ENCODE data around the gene ALPG.
A peak's percentile ranks its signal among the peaks of the same experiment; 100 is the strongest.
"Not testable (repeated sequence)": the region's sequence is repeated elsewhere in the genome, so short reads cannot be mapped to it uniquely, and the experiment has no call there.

Gene ALPG

DNA sequence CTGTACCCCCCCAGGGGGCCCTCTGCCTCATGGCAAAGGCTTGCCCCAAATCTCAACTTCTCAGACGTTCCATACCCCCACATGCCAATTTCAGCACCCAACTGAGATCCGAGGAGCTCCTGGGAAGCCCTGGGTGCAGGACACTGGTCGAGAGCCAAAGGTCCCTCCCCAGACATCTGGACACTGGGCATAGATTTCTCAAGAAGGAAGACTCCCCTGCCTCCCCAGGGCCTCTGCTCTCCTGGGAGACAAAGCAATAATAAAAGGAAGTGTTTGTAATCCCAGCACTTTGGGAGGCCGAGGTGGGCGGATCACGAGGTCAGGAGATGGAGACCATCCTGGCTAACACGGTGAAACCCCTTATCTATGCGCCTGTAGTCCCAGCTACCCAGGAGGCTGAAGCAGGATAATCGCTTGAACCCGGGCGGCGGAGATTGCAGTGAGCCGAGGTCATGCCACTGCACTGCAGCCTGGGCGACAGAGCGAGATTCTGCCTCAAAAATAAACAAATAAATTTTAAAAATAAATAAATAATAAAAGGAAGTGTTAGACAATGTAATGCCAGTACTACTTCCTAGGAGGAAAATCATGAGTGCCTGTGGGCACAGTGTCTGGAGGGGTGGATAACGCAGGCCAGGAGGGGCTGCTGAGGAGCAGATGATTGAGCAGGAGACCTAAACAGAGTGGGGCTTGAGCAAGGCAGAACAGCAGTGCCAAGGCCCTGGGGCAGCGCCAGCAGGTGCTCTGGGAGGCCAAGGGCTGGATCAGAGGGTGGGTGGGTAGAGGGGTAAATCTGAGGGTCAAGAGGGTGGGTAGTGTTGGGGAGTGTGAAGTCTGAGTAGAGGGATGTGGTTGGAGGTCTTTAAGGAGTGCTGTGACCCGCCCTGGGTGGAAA lies 24.1 kb upstream of the ALPG start:
- no peak for TF ChIP-seq POLR2AphosphoS5 (IDR thresholded peaks at IDR 0.05; ENCODE audit: borderline replicate concordance, low read depth, low read length)
- TF ChIP-seq EZH2 (IDR thresholded peaks at IDR 0.05): no peak
- no peak for TF ChIP-seq FOXP2 (optimal IDR thresholded peaks at IDR 0.05; ENCODE audit: control extremely low read depth, extremely low read length, insufficient read depth)
- no peak overlapping the region for H3K4me3 ChIP-seq
- no peaks in the 10 kb centered on the region for H3K36me3 ChIP-seq (ENCODE audit: insufficient read depth, low read length)
- H3K27ac ChIP-seq: no peak overlapping the region
- DNase-seq (ENCODE audit: low read depth, low spot score): no peak
- no peak overlapping the region for H3K9ac ChIP-seq (ENCODE audit: insufficient read length)
- H3K9me3 ChIP-seq (ENCODE audit: low read depth, low read length): no peaks in the 10 kb centered on the region

DNA sequence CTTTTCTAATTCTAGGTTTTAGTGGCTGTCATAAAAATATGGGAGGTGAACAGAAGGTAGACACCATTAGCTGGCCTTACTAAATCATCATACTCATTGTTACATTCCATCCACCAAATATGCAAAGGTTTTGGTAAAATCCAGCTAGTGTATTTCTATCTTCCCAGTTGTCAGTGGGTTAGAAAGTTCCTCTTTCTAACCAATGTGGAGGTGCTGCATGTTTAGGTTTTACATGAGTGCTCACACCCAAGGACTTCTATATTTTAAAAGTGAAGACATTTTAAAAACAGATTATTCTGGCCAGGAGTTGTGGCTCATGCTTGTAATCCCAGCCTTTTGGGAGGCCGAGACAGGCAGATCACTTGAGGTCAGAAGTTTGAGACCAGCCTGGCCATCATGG lies 22.2 kb upstream of the ALPG start:
- no peaks in the 10 kb centered on the region for H3K36me3 ChIP-seq (ENCODE audit: insufficient read depth, low read length)
- no peak overlapping the region for H3K4me3 ChIP-seq
- no peak overlapping the region for H3K27ac ChIP-seq
- no peak for DNase-seq (ENCODE audit: low read depth, low spot score)
- no peak for TF ChIP-seq FOXP2 (optimal IDR thresholded peaks at IDR 0.05; ENCODE audit: control extremely low read depth, extremely low read length, insufficient read depth)
- TF ChIP-seq POLR2AphosphoS5 (IDR thresholded peaks at IDR 0.05; ENCODE audit: borderline replicate concordance, low read depth, low read length): no peak
- TF ChIP-seq EZH2 (IDR thresholded peaks at IDR 0.05): no peak
- no peak overlapping the region for H3K9ac ChIP-seq (ENCODE audit: insufficient read length)
- H3K9me3 ChIP-seq (ENCODE audit: low read depth, low read length): no peaks in the 10 kb centered on the region

DNA sequence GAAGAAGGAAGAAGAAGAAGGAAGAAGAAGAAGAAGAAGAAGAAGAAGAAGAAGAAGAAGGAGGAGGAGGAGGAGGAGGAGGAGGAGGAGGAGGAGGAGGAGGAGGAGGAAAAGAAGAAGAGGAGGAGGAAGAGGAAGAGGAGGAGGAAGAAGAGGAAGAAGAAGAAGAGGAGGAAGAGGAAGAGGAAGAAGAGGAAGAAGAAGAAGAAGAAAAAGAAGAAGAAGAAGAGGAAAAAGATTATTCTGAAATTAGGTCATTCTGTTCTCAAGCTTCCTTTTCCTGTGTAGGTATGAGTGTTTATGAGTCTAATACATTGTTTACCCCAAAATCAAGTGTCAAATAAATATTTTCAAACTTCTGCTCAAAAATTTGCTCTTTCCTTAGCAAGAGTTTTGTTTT lies 21.6 kb upstream of the ALPG start:
- H3K9ac ChIP-seq (ENCODE audit: insufficient read length); H3K36me3 ChIP-seq (ENCODE audit: insufficient read depth, low read length); H3K9me3 ChIP-seq (ENCODE audit: low read depth, low read length); DNase-seq (ENCODE audit: low read depth, low spot score); H3K27ac ChIP-seq; H3K4me3 ChIP-seq: not testable (repeated sequence)

DNA sequence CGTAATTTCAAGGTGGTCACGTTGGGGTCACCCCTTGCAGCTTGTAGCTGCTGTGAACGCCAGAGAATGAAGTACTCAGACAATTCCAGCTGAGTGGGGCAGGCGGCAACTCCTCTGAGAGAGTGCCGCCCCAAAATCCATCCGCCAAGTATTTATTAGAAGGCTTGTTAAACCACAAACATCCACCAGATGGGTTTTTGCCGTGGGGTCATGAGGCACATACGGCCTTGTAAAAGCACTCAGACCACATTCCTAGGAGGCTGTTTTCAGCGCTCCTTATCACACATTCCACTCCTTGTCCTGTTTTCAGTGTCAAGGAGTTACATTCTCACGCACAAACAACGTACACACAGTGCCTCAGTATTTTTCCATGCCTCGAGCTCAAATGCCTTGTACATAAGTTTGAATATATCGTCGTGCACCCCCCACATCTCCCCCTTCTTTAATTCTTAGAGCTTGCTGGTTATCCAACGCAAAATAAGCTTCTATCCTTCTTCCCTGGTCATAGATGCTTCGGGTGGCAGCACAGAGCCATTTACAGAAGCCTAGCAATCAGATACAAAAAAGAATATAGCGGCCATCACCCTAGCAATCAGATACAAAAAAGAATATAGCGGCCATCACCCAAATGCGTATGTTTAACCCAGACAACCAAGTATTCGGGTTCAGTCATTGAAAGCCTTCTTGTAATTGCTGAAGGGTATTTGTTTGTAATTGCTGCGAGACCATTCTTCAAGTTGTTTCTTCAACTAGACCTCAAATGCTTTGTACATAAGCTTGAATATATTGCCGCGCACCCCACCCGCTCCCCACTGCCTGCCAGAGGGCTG lies 20.8 kb upstream of the ALPG start:
- TF ChIP-seq EZH2 (IDR thresholded peaks at IDR 0.05) (peak; percentile 66), FOXP2 (optimal IDR thresholded peaks at IDR 0.05; ENCODE audit: control extremely low read depth, extremely low read length, insufficient read depth) (no peak)
- H3K9me3 ChIP-seq (ENCODE audit: low read depth, low read length): no peaks in the 10 kb centered on the region
- H3K4me3 ChIP-seq: no peak overlapping the region
- no peak overlapping the region for H3K27ac ChIP-seq
- no peaks in the 10 kb centered on the region for H3K36me3 ChIP-seq (ENCODE audit: insufficient read depth, low read length)
- H3K9ac ChIP-seq (ENCODE audit: insufficient read length): no peak overlapping the region
- no peak for DNase-seq (ENCODE audit: low read depth, low spot score)

DNA sequence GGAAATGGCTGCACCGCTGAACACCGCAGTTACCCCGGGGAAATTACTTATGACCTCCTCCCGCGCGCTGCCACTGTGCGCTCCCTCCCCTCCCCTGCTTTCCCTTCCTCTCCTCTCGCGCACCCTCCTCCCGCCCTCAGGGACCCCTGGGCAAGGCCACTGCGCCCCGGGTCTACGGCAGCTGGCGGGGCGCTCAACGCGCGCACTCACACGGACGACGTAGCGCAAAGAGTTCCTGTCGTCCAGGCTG lies 20.2 kb upstream of the ALPG start:
- Histone ChIP-seq H3K27ac (no peak overlapping the region), H3K9ac (ENCODE audit: insufficient read length) (no peak overlapping the region), H3K36me3 (ENCODE audit: insufficient read depth, low read length) (no peaks in the 10 kb centered on the region), H3K9me3 (ENCODE audit: low read depth, low read length) (no peaks in the 10 kb centered on the region), H3K4me3 (no peak overlapping the region)
- DNase-seq (ENCODE audit: low read depth, low spot score): no peak
- TF ChIP-seq EZH2 (IDR thresholded peaks at IDR 0.05) (peak; percentile 24), FOXP2 (optimal IDR thresholded peaks at IDR 0.05; ENCODE audit: control extremely low read depth, extremely low read length, insufficient read depth) (no peak), POLR2AphosphoS5 (IDR thresholded peaks at IDR 0.05; ENCODE audit: borderline replicate concordance, low read depth, low read length) (no peak)

DNA sequence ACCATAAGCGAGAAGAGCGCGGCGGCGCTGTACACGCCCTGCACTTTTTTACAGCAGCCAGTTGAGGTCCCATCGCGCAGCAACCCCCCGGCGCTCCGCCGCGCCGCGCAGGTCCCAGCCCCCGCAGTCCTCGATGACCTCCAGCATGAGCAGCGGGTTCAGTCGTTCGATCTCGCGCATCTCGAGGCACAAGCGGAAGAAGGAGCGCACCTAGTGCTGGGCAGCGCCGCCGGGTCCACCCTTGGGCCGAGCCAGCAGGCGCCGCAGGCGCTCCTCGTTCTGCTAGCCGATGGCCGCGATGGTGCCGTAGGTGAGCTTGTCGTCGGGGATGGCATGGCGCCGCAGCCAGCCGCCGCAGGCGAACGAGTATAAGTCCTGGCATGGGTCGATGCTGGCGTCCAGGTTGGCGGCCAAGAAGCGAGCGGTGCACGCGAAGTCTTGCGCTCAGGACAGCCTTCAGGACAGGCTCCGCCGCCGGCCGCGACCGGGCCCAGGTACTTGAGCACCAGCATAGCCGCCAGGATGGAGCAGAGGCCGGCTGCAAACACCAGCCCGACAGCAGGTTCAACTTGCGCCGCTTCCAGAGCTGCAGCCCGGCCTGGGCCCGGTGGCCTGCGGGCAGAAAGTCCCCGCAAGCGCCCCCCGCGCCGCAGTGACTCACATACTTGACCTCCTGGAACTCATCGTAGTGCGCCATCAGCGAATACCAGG lies 19.7 kb upstream of the ALPG start:
- H3K9ac ChIP-seq (ENCODE audit: insufficient read length): no peak overlapping the region
- no peaks in the 10 kb centered on the region for H3K36me3 ChIP-seq (ENCODE audit: insufficient read depth, low read length)
- no peaks in the 10 kb centered on the region for H3K9me3 ChIP-seq (ENCODE audit: low read depth, low read length)
- no peak for TF ChIP-seq EZH2 (IDR thresholded peaks at IDR 0.05)
- TF ChIP-seq FOXP2 (optimal IDR thresholded peaks at IDR 0.05; ENCODE audit: control extremely low read depth, extremely low read length, insufficient read depth): no peak
- TF ChIP-seq POLR2AphosphoS5 (IDR thresholded peaks at IDR 0.05; ENCODE audit: borderline replicate concordance, low read depth, low read length): no peak
- no peak overlapping the region for H3K27ac ChIP-seq
- H3K4me3 ChIP-seq: no peak overlapping the region
- no peak for DNase-seq (ENCODE audit: low read depth, low spot score)

DNA sequence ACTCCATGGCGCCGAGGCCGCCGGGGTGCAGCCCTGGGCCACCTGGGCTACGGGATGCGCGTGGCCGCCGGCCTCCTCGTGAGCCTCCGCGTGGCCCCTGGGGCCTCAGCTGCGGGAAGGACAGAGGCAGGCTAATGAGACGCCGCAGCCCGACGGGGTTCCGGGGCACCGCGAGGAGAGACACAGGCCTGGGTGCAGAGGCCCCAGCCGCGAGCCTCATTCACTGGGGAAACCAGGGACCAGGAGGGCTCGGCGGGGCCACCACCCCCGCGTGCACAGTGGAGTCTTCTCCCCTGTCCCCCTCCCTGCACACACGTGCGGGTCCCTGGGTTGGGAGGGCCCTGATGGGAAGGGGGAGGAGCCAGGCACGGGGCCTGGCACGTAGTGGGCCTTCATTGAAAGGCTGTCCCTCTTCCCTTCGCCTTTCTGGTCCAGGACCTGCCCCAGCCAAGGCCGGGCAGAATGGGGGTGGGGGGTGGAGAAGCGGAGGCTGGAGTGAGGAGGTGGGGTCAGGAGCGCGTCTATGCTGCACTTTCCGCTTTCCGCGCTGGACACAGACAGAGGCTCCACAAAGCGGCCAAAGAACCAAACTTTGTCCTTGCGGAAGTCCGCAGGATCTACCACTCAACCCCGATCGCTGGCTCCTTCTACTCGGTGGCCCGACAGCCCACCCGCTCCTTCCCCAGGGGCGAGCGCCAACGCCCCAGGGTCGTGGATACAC lies 19.0 kb upstream of the ALPG start:
- no peak overlapping the region for H3K27ac ChIP-seq
- no peak overlapping the region for H3K9ac ChIP-seq (ENCODE audit: insufficient read length)
- no peaks in the 10 kb centered on the region for H3K36me3 ChIP-seq (ENCODE audit: insufficient read depth, low read length)
- DNase-seq (ENCODE audit: low read depth, low spot score): no peak
- no peaks in the 10 kb centered on the region for H3K9me3 ChIP-seq (ENCODE audit: low read depth, low read length)
- H3K4me3 ChIP-seq: peak overlapping the region; percentile 70
- no peak for TF ChIP-seq EZH2 (IDR thresholded peaks at IDR 0.05)
- no peak for TF ChIP-seq FOXP2 (optimal IDR thresholded peaks at IDR 0.05; ENCODE audit: control extremely low read depth, extremely low read length, insufficient read depth)
- TF ChIP-seq POLR2AphosphoS5 (IDR thresholded peaks at IDR 0.05; ENCODE audit: borderline replicate concordance, low read depth, low read length): no peak

DNA sequence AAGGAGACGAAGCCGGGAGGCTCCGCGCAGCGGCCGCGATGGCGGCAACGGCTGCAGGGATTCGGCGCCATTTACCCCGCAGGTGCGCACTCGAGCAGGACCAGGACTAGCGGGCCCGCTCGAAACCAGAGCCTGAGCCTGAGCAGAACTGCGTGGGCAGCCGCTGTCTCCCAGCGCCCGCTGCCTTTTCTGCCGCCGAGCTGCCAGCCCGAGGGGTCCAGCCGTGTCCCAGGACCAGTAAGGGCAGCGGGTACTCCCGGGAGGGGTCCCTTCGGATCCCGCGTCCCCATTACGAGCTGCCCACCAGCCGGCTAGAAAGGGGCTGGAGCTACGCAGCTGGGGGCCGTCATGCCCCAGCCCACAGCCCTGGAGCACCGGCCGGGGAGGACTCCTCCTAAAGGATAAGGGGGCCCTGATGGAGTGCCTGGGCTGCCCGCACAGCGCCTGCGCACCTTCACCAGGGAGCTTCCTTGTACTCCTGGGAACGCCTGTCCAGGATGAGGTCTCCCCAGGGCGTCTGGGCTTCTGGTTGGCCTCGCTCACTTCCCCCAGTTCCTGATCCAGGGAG lies 18.2 kb upstream of the ALPG start:
- Histone ChIP-seq H3K9me3 (ENCODE audit: low read depth, low read length) (no peaks in the 10 kb centered on the region), H3K27ac (no peak overlapping the region), H3K9ac (ENCODE audit: insufficient read length) (no peak overlapping the region), H3K4me3 (peak overlapping the region; percentile 70), H3K36me3 (ENCODE audit: insufficient read depth, low read length) (no peaks in the 10 kb centered on the region)
- TF ChIP-seq FOXP2 (optimal IDR thresholded peaks at IDR 0.05; ENCODE audit: control extremely low read depth, extremely low read length, insufficient read depth): no peak
- no peak for TF ChIP-seq EZH2 (IDR thresholded peaks at IDR 0.05)
- no peak for TF ChIP-seq POLR2AphosphoS5 (IDR thresholded peaks at IDR 0.05; ENCODE audit: borderline replicate concordance, low read depth, low read length)
- no peak for DNase-seq (ENCODE audit: low read depth, low spot score)

Measured in SK-N-MC (cell line).